ENCODE measurements around the gene AP4S1. TPM values are rescaled to one million over a fixed set of nuclear protein-coding genes. Genes with fewer than 3 reads are reported as not detected.
A peak's percentile ranks its signal among the peaks of the same experiment; 100 is the strongest.

Gene AP4S1
- total RNA-seq, 4 donors from 2014 or later, result 7.2 to 36.1 (median 16.3) TPM

DNA sequence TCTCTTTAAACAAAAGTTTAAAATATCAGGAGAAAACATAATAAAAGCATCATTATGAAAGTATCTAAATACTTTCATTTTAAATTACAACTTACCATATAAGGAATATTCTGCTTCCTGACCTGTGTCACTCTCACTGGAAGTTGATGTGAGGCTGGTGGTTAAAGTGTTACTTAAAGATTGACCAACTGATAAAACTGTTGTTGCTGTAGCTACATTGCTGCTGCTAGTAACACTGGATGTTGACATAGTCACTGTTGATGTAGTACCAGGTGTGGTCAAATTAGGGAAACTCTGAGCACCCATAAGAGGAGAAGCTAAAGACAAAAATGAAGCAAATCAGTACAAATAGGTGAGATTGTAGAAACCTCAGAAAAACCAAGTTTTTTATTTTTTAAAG, 102.2 kb downstream of the AP4S1 start:
- Histone ChIP-seq H3K9me3 (no peaks in the 10 kb centered on the region), H3K36me3 (peaks cover 0 to 60% (median 23%) of the 10 kb centered on the region in 3 donors), H3K27me3 (no peaks in the 10 kb centered on the region), H3K27ac (no peak overlapping the region), H3K4me3 (no peak overlapping the region), H3K4me1 (no peaks in the 10 kb centered on the region)
- no peak for DNase-seq (ENCODE audit: low spot score in 2 of 2)
- TF ChIP-seq EP300 (IDR thresholded peaks at IDR 0.05) (peak in 1 of 2 donors; percentile 9), POLR2A (IDR thresholded peaks at IDR 0.05) (no peak)
- TF ChIP-seq, protein P1, sequence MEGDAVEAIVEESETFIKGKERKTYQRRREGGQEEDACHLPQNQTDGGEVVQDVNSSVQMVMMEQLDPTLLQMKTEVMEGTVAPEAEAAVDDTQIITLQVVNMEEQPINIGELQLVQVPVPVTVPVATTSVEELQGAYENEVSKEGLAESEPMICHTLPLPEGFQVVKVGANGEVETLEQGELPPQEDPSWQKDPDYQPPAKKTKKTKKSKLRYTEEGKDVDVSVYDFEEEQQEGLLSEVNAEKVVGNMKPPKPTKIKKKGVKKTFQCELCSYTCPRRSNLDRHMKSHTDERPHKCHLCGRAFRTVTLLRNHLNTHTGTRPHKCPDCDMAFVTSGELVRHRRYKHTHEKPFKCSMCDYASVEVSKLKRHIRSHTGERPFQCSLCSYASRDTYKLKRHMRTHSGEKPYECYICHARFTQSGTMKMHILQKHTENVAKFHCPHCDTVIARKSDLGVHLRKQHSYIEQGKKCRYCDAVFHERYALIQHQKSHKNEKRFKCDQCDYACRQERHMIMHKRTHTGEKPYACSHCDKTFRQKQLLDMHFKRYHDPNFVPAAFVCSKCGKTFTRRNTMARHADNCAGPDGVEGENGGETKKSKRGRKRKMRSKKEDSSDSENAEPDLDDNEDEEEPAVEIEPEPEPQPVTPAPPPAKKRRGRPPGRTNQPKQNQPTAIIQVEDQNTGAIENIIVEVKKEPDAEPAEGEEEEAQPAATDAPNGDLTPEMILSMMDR (IDR thresholded peaks at IDR 0.05), result no peak

DNA sequence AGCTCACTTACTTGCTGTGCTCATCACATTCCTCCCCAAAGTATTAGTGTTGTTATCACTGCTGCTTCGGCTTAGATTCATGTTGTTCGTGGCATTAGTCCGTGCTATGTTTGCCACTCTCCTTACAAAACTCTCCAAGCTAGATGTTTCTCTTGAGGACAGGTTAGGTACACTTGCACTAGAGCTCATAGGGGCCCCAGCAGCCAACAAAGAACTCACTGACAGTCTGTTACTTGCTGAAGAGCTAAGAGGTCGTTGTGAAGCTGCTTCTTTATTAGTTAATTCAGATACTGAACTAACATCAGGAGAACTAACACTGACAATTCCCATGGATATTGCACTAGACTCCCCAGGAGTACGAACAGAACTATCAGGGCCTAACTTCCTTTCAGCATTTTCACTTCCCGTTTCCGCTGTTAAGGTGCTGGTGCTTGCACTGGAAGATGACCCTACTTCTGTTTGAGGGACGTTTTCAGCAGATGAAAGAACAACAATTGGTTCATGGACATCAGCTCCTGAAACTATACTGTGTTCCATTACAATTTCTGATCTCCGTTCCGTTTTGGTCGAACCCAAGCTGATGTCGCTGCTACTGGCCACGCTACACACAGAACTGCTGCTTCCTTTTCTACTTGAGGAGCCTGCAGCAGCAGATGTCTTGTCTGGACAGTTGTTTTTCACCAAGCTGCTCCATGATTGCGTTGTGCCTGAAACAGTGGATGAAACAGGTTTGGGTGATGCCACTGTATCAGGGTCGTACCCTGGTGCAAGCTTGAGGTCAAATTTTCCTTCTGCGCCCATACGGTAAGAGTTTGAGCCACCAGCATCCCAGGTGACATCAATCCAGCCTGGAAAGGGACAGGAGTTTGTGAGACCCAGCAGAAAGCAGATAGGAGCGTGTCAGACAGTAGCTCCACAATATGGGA, 103.4 kb downstream of the AP4S1 start:
- no peak for DNase-seq (ENCODE audit: low spot score in 2 of 2)
- Histone ChIP-seq H3K27ac (no peak overlapping the region), H3K4me1 (no peaks in the 10 kb centered on the region), H3K9me3 (no peaks in the 10 kb centered on the region), H3K36me3 (peaks cover 0 to 65% (median 22%) of the 10 kb centered on the region in 3 donors), H3K4me3 (no peak overlapping the region), H3K27me3 (no peaks in the 10 kb centered on the region)
- 86 to 92% methylated on average over 18 of the region's 18 CpGs for WGBS, 2 donors
- no peak for TF ChIP-seq EP300 (IDR thresholded peaks at IDR 0.05)
- TF ChIP-seq, protein P1 (IDR thresholded peaks at IDR 0.05), result no peak
- no peak for TF ChIP-seq POLR2A (IDR thresholded peaks at IDR 0.05)

DNA sequence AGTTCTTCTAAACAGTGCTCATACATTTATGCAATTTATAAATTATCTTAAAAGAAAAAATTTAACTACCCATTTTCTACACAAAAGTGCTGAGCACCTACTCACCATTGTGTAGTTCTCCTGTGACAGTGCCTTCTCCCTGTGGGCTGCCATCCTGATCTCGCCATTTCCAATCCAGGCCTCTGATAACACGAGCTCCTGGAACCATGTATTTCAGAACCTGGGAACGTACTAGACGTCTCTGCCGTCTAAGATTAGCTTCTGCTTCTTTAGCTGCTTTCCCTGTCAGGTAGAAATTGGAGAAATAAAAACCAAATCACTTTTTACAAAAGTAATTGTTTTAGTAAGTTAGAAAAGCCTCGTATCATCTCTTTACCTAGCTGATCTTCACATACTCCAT, 107.7 kb downstream of the AP4S1 start:
- no peak for DNase-seq (ENCODE audit: low spot score in 2 of 2)
- H3K4me3 ChIP-seq, result no peak overlapping the region
- WGBS, 2 donors, result 92% methylated on average over 6 of the region's 6 CpGs
- TF ChIP-seq, protein P1 (IDR thresholded peaks at IDR 0.05), result no peak
- TF ChIP-seq POLR2A (IDR thresholded peaks at IDR 0.05) (no peak), EP300 (IDR thresholded peaks at IDR 0.05) (no peak)
- H3K9me3 ChIP-seq, result no peaks in the 10 kb centered on the region
- peaks cover 0 to 74% (median 12%) of the 10 kb centered on the region in 3 donors for H3K36me3 ChIP-seq
- no peak overlapping the region for H3K27ac ChIP-seq
- H3K4me1 ChIP-seq, result no peaks in the 10 kb centered on the region
- no peaks in the 10 kb centered on the region for H3K27me3 ChIP-seq

GRCh38 chr14:31137214-31137889, 111.9 kb downstream of the AP4S1 start:
- no peak overlapping the region for H3K4me3 ChIP-seq
- H3K9me3 ChIP-seq, result no peaks in the 10 kb centered on the region
- H3K27me3 ChIP-seq, result no peaks in the 10 kb centered on the region
- DNase-seq (ENCODE audit: low spot score in 2 of 2), result no peak
- TF ChIP-seq POLR2A (IDR thresholded peaks at IDR 0.05), result no peak
- TF ChIP-seq, protein P1 (IDR thresholded peaks at IDR 0.05), result no peak
- no peak for TF ChIP-seq EP300 (IDR thresholded peaks at IDR 0.05)
- peaks cover 0 to 92% (median 8%) of the 10 kb centered on the region in 3 donors for H3K36me3 ChIP-seq
- 96 to 98% methylated on average over 12 of the region's 12 CpGs for WGBS, 2 donors
- H3K4me1 ChIP-seq, result no peaks in the 10 kb centered on the region
- no peak overlapping the region for H3K27ac ChIP-seq

GRCh38 chr14:31138301-31138700, 112.9 kb downstream of the AP4S1 start:
- no peak overlapping the region for H3K27ac ChIP-seq
- H3K27me3 ChIP-seq, result no peaks in the 10 kb centered on the region
- no peaks in the 10 kb centered on the region for H3K9me3 ChIP-seq
- no peak overlapping the region for H3K4me3 ChIP-seq
- no peak for DNase-seq (ENCODE audit: low spot score in 2 of 2)
- WGBS, 2 donors, result 86 to 88% methylated on average over 2 of the region's 2 CpGs
- peaks cover 0 to 93% (median 8%) of the 10 kb centered on the region in 3 donors for H3K36me3 ChIP-seq
- no peaks in the 10 kb centered on the region for H3K4me1 ChIP-seq
- TF ChIP-seq, protein P1 (IDR thresholded peaks at IDR 0.05), result no peak
- TF ChIP-seq POLR2A (IDR thresholded peaks at IDR 0.05), result no peak
- no peak for TF ChIP-seq EP300 (IDR thresholded peaks at IDR 0.05)
